Measurements from ENCODE around the gene PCSK4. TPM values are rescaled to one million over a fixed set of nuclear protein-coding genes. Genes with fewer than 3 reads are reported as not detected.

Gene PCSK4
- total RNA-seq, 1 experiment from 2014 or later, result 11.1 TPM

GRCh38 chr19:1470305-1471009 is 19.7 kb downstream of the PCSK4 start:
- H3K9me3 ChIP-seq (ENCODE audit: control insufficient read depth in 1 of 2, insufficient read depth in 1 of 2, low read depth in 1 of 2, low read length in 2 of 2), result no peaks in the 10 kb centered on the region
- H3K27ac ChIP-seq (ENCODE audit: low read depth, low read length), result peak overlapping the region; percentile 91
- peak; percentile 59 for ATAC-seq
- DNase-seq (ENCODE audit: low read depth, low spot score), result peak; percentile 42
- peaks cover 11% of the 10 kb centered on the region; the same call in 1 of the 2 replicates for H3K79me2 ChIP-seq (ENCODE audit: insufficient read depth, low read length)
- no TSS peak for BruUV-seq (replicated peaks)
- peak overlapping the region; percentile 96 for H3K4me2 ChIP-seq (ENCODE audit: low read length)
- H3K27me3 ChIP-seq (ENCODE audit: insufficient read depth, low read length), result no peaks in the 10 kb centered on the region
- H2AFZ ChIP-seq (ENCODE audit: low read depth, low read length, poor library complexity, severe bottlenecking), result no peak overlapping the region
- peak overlapping the region; percentile 60 for H3K9ac ChIP-seq (ENCODE audit: low read length)
- peak overlapping the region; percentile 57 to 66 for H3K4me3 ChIP-seq (replicated peaks in 1 of 2; ENCODE audit: low read depth in 1 of 2, low read length in 2 of 2)
- H3K4me1 ChIP-seq (ENCODE audit: control insufficient read depth in 1 of 2, insufficient read depth in 2 of 2, low read length in 2 of 2), result peaks cover 19 to 39% of the 10 kb centered on the region in 2 experiments
- POLR2A ChIA-PET, result interaction anchor here (2.4 kb wide), 1 partner anchor 15 kb away, joined by 8 read pairs; no protein-coding TSS in a partner anchor
- TF ChIP-seq ZFX (IDR thresholded peaks at IDR 0.05) (peak; percentile 81; the same call in 1 of the 2 replicates), POLR2AphosphoS5 (IDR thresholded peaks at IDR 0.05; ENCODE audit: low read depth, low read length) (peak; percentile 52), CTCF (IDR thresholded peaks at IDR 0.05 in 2 of 3, conservative IDR thresholded peaks at IDR 0.05 in 1 of 3; ENCODE audit: borderline replicate concordance in 1 of 3, insufficient read depth in 1 of 3, low read depth in 2 of 3, low read length in 2 of 3) (no peak), REST (IDR thresholded peaks at IDR 0.05; ENCODE audit: low read depth) (no peak), FOSL1 (IDR thresholded peaks at IDR 0.05; ENCODE audit: low read depth) (no peak), RAD21 (IDR thresholded peaks at IDR 0.05; ENCODE audit: low read depth) (no peak), POLR2A (IDR thresholded peaks at IDR 0.05; ENCODE audit: borderline replicate concordance, extremely low read depth, insufficient read depth, insufficient read length) (peak; percentile 64), TCF7L2 (IDR thresholded peaks at IDR 0.05; ENCODE audit: borderline replicate concordance, extremely low read depth, insufficient read depth, insufficient read length) (peak; percentile 66), JUND (IDR thresholded peaks at IDR 0.05) (no peak)
- CTCF ChIA-PET, result interaction anchor here (1.0 kb wide), 1 partner anchor 76 kb away, joined by 4 read pairs; no protein-coding TSS in a partner anchor
- intact Hi-C loops (cut with micrococcal nuclease), result loop anchor here (1.0 kb wide), 1 partner anchor 9 kb away; the partner anchor contains the start of gene C19orf25
- no peaks in the 10 kb centered on the region for H3K9me2 ChIP-seq (ENCODE audit: insufficient read depth)
- H3K36me3 ChIP-seq (ENCODE audit: control insufficient read depth in 1 of 2, insufficient read depth in 2 of 2, low read length in 2 of 2), result no peaks in the 10 kb centered on the region
- H4K20me1 ChIP-seq (ENCODE audit: insufficient read depth), result no peaks in the 10 kb centered on the region
- RAD21 ChIA-PET (ENCODE audit: low non-redundant PET in 1 of 2, low total read pairs in 2 of 2, uncharacterized antibody in 2 of 2, unreplicated experiment in 2 of 2), result no interaction called here
